GM18868 (cell line): Measurements from ENCODE around the gene RPS15A.

Experiments
- ATAC-seq: cut with Tn5 transposase; IDR thresholded peaks from one replicate; pipeline ENCODE4 v1.9.1; 2021; ENCODE audit warnings: mild to moderate bottlenecking, moderate library complexity; ENCODE audit not compliant: unreplicated experiment

The RPS15A gene

DNA sequence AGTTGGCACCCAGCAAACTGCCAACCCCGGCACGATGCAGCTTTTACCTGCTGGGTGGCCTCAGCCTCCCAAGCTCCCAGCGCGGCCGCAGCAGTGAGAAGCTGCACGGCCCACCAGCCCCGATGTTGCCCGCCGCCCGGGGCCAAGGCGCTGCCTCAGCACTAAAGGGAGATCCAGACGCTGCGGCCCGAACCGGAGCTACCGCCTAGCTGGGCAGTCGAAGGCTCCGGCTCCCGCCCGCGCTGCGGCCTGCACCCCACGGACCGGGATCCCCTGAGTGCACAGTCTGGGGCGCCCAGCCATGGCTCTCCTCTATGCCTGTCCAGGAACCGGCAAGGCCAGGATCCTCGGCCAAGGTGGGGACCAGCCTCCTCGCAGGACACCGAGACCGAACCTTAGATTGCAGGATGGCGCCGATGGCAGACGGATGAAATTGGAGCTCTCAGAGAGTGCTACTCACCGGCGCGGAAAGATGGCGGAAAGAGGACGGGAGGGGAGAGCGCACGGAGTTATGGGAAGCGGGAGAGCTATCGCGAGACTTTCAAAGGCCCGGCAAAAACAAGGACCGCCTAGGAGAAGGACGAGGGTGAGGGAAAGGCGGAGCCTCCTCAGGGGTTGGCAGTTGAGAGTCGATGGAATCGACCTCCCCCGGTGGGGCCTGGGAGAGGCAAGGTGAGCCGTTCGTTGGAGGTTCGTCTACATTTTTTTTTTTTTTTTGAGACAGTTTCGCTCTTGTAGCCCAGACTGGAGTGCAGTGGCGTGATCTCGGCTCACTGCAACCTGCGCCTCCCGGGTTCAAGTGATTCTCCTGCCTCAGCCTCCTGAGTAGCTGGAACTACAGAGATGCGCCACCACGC is at the start of gene RPS15A:
RPS15A (minus strand) TSS at position 485 of the 857 bp plus-strand sequence. CDS start 1,221 bp downstream, outside the sequence.
- ATAC-seq, result peak; percentile 94

DNA sequence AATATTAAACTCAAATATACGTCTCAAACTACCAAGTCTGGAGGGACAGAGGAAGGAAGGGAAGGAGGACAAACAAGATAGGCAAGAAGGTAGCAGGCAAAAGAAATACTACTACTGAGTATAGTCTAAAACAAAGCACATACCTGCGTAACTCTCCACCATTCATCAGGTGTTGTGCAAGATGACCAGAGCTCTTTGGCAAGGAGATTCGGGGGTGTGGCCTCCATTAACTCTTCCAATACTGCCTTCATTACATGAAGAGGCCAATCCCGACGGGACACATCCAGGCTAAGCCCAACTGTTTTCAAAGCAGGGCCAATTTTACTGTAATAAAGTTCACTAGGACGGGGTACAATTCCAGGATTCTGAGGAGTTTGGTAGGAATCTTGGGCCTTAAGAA is 49.4 kb upstream of the RPS15A start:
- no peak for ATAC-seq

DNA sequence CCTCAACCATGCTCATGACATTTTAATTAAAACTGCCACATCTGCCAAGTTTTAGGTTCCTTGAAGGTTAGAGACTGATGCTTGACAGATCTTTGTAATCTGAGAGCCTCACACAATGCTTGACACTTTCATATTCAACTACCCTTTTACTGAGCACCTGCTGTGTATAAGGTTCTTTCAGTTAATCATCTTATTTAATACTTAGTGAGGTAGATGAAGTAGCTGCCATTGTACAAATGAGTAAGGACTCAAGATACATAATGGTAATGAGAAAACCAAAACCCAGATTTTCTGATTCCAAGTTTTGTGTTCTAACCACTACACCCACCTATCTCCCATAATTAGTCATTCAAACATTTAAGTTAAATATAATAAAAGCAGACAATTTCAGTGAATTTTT is 46.6 kb upstream of the RPS15A start:
- ATAC-seq, result no peak

DNA sequence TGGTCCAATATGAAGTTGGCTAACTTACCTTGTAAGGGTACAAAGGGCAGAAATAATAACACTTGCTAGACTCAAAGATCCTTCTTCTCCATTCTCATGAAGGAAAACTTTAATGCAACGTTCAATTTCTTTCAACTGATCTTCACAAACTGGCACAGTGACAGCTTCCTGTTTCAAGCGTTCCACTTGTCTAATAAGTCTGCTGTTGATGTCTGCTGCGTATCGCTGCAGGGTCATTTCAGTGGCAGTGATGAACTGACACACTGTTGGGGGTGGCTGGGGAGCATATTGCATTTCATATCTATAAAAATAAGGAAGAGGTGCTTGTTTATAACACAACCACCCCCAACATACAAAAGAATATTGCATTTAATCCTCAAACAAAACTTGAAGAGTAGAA is 44.7 kb upstream of the RPS15A start:
- no peak for ATAC-seq

DNA sequence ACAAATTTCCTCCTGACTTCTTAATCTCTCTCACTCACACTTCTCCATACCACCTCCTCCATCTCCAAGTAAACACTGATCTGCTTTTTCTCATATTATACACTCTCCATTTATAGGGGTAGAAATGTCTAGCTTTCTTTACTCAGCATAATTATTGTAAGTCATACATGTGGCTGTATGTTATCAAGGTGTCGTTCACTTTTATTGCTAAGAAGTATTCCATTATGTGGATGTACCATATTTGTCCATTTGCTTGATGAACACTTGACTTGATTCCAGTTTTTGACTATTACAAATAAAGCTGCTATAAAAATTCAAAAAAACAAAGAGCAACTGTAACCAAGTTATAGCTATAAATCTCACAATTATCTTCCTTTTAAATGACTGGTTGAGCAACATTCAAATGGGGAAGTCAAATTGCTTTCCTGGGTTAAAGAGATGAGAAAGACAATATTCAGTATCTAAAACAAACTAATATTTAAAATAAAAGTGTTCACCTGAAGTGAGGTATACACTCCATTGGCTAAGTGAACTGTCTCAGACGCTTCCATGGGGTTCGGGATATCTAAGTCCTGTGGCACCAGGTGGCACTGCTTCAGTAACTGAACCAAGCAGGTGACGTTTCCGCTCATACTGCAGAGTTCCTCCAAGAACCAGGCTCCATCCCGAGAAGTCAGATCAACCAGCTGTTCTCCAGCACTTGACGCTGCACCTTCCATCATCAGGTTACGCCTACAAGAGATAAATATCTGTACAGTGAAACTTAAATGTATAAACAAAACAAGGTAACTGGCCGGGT is 43.8 kb upstream of the RPS15A start:
- ATAC-seq, result no peak

DNA sequence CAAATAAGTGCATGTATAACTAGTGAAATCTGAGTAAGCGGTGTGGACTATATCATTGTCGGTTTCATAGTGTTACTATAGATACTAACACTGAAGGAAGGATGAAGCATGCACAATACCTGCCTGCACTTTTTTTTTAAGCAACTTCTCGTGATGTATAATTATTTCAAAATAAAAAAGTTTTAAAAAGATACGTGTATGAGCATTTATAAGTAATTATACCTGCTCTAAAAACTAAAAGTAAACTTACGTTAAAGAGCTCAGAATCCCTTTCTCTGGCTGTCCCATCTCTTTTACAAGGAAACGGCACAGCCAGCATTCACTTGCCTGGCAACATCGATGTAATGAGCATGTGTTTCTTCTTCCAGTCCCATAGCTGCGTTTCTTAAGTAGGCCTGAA is 42.5 kb upstream of the RPS15A start:
- no peak for ATAC-seq

DNA sequence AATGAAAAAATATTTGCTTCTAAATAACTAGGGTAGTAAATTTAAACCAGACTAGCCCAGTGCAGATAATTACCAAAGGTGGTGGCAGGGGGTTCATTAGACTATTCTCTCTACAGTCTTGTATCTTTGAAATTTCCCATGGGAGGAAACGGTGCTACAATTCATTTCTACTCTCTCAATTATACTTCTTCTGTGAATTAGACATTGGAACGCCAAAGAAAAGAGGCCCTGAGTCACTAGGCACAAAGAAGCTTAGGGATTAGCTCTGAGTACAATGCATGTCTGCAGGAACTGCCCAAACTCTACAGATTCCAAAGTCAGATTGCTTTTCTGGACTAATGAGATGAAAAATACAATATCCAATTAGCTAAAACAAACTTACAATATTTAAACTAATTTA is 41.9 kb upstream of the RPS15A start:
- no peak for ATAC-seq

DNA sequence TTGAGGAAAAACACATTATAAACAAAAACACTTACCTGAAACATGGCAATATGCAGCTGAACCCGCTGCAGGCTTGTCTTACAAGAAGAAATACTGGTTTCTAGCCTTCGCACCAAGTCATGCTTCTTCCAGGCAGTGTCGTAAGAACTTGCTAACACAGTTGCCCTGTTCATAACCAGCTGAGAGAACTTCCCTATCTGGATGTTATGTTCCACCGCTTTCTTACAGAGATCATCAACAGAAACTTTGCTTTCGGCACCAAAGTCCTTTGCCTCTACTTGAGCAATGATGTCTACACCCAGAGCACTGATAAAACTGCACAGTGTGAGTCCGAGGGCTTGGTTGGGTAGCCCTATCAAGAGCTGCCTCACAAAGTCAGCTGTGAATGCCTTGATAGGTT is 39.1 kb upstream of the RPS15A start:
- ATAC-seq, result no peak

DNA sequence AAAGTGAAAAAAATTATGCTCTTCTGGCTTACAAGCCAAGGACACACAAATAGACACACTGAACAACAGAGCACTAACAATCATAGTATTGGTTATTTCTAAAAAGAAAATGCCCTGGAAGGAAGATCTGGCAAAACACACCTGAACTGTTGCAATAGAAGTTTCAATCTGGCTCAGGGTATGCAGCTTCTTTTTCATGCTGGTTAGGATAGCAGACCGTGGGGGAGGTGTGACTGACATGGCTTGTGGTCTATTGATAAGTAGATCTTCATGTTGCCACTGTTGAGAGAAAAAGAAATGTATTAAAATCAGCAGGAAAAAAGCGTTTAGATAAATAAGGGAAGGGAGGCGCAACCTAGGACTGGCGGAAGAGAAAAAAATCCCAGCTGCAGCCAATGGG is 37.8 kb upstream of the RPS15A start:
- ATAC-seq, result no peak

DNA sequence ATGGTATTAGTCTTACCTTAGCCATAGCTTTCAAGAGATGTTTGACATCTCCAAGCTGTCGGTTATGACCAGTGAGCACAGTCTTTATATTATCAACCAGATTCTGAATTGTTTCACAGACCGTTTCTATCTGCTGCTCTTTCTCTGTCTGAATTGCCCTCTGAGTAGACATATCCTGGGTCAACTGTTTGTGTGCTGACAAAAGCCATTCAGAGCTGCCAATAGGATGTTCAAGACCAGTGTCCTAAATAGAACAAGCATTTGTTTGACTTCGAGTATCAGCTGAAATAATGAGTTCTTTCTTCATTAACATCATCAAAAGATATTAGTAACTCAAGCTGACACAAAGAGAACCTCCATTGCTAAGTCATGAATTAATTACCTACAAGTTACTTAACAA is 26.2 kb upstream of the RPS15A start:
- no peak for ATAC-seq

DNA sequence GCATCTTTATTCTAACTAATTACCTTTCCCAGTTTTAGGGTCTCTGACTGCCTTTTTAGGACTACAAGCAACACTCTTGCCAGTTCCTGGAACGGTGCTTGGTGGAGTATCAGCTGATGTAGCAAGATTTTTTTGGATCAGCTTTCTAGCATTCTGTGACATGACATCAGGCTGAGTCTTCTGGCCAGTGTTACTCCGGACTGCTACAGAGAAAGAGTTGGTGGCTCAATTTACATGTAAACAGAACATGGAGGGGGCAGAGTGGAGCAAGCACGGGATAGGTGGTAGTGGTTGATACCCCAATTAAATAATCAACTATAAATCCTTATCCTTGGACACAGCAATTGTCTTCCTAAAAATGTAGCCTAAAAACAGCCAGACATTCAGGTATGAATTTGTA is 21.8 kb upstream of the RPS15A start:
- no peak for ATAC-seq

DNA sequence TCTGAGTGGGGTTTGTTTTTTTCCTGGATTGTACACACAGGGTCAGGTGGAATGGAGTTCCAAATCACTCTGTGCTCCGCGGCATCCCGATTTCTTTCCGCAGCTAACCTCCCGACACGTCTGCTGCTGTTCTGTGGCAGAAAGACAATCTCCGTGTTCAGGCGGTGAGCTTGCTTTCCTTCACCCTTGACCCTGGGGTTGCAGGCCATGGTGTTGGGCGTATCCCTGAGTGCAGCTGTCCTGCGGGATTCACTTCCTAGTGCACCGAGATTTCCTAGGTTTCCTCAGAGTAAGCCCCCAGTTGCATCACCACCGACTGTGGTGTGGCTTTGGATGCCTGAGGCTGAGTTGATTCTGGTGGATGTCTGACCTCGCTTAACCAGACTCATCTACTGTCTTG is 19.0 kb upstream of the RPS15A start:
- ATAC-seq, result no peak

DNA sequence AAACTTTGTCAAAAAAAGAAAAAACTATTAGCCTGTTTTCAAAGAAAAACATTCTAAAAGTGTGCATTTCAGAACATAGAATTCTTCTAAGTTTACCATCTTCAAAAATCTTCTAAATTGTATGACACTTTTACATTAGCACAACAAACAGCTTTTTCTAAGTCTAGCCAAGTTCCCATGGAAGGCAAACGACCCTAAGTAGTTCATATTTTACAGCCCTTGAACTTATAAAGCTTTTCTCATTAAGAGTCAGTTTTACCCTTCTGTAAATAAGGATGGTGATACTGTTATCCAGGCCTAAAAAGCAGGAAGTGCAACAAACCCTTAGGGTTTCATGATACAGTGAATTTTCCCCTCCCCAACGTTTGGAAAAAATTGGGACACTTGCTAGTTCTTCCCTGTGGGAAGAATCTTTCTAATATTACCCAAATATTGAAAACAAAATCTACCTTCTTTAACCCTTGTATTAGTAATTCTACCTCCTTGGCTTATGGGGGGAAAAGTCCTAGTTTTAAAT is 15.2 kb upstream of the RPS15A start:
- no peak for ATAC-seq

DNA sequence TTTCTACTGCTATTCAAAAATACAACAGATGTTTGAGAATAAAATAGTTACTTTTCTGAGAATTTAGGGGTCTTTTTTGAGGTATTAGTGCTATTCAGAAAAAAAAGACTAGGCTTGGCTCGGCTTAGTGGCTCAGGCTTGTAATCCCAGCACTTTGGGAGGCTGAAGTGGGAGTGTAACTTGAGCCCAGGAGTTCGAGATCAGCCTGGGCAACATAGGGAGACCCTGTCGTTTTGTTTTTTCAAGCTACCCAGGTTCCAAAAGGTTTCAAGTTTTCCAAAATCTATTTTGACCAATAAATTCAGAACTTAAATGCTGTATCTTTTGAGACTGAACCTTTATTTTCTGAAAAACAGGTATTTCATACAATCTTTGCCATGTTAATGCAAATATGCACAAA is 14.4 kb upstream of the RPS15A start:
- ATAC-seq, result no peak

DNA sequence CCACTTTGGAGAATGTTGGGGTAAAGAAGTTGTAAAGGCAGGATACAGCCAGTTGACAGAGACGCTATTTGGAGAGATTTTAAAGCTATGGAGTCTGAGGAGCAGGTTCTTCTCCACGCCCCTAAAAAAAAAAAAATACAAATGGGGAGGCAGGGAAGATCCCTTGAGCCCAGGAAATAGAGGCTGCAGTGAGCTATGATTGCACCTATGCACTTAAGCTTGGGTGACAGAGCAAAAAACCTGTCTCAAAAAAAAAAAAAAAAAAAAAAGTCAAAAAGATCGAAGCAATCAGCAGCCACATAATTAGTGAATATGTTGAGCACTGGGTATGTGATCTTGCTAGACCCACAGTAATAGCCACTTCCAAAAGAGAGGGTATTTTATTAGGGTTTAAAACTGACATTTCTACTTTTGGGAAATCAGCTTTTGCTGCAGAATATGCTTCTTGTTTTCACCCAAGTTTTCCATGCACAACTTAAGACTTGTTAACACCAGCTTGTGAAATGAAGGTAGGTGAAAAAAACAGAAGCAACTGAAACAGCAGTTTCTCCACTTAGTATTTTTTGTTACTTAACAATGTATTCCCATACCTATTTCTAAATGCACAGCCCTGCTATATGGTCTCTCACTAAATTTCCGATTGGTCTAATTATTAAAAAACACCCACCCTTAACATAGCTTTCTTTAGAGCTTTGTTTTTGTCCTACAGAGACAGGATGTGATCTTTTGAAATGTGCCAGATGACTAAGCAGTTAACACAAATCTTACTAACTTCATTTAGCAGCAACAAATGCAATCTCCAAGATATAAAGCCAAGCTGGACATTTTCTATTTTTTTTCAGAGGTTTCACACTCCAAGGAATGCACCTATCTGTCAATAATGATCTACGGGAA is 13.7 kb upstream of the RPS15A start:
- no peak for ATAC-seq

DNA sequence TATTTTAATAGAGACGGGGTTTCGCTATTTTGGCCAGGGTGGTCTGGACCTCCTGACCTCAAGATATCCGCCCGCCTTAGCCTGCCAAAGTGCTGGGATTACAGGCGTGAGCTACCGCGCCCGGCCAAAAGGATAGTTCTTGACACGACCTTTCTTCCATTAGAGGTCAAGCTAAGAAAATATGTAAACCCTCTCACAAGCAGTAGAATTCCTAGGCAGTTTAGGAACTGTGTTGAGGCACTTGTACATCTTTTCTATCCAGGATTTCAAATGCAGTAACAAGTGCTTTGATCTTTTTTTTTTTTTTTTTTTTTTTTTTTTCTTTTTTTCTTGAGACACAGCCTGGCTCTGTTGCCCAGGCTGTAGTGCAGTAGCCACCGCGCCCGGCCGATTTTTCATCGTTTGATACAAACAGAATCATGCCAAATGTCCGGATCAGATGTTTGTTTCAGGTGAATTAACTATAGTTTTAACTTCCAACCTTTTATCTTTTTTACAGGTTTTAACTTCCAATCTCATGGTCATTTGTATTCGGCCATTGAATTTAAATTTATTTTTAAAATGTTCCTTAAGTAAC is 12.7 kb upstream of the RPS15A start:
- no peak for ATAC-seq

DNA sequence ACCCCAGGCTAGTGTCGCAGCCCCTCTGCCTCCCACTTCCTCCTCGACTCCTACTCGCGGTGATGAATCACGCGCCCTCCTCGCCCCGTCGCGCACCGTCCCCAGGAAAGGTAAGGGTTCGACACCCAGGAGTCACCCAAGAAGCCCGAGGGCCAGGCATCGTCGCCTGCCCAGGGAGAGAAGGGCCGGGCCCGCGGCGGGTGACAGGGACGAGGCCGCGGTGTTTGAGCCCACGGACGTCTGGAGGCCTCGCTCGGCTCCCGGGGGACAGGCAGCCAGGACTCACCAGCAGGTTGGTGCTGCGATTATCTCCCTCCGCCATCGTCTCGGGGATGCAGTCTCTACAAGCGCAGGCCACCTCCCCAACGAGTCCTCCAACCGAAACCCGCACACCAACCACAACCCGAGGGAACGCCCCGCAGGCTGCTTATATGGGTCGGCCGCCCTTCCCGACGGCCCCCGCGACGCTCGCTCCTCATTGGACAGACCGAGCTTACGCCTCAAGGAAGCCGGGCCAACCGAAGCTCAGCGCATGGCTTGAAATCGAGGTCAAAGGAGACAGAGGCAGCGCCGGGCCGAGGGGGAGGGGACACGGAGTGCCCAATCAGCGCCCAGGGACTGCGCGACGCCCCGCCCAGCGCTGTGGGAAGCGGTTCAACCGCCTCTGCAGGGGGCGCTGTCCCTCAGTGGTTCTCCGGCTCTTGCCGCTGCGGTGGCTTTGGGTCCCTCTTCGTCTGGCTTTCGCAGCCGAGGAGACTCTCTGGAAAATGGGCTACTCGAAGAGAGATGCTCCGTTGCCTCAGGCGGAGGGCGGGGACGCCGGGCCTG is 11.2 kb upstream of the RPS15A start, which contains the start of gene ARL6IP1:
ARL6IP1 (minus strand) TSS at position 405 of the 828 bp plus-strand sequence; CDS start at position 322, 83 bp downstream.
- peak; percentile 91 for ATAC-seq

DNA sequence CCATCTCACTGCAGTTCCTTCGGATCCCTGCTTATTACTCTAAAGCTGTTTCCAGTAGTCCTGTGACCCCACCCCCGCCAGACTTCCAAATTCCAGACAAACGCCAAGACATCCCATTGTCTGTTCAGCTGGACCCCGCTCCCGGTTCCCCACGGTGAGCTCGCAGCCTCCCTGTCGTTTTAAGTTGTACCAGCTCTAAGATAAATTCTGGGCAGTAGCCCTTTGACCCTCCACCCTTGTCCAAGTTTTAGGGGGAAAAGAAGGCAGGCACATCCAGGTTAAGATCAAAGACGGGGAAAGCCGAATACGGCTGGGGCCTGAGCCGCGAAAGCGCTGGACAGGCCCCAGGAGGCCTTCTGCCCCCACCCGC is 10.6 kb upstream of the RPS15A start:
- no peak for ATAC-seq

DNA sequence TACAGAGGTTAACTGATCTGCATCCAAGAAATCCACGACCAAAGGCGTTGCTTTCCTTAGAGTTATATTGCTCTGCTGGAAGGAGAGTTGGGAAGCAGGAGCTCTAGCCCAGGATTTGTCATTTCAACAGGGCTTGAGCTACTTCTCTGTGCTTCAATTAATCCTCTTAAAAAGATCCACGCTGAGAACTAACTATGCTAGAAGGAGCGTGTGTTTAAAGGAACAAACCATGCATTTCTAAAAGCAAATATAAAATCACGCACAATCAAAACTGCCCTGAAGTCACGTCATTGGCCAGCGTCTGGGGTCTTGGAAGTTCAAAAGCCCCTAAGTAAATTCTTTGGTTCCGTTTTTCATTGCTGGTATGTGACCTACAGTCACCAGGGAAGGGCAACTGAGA is 10.2 kb upstream of the RPS15A start:
- no peak for ATAC-seq

DNA sequence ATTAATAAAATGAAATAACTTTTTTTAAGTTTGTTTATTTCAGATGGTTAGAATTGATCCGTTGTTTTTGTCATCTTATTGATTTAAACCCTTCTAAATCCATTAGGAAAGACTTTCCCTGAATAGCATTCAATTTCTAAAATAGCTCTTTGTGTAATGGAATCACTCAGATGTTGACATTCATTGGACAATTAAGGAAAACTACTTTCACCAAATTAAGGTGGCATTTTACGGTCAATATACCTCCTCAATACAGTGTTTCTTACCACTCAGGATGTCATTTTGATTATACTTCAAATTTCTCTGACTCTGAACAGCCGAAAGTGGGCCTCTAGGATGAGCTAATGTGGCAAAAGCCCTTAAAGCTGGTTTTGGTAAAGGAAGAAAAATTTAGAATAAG is 9.4 kb upstream of the RPS15A start:
- ATAC-seq, result no peak
